D721Med (cell line): ENCODE measurements around the gene TAF6L.

ENCODE experiments used
- DNase-seq: peaks from one replicate; pipeline ENCODE4 v3.0.0; 2011; ENCODE audit warnings: low spot score; ENCODE audit not compliant: insufficient read length
- FAIRE-seq: peaks from 2 replicates; lab custom pipeline; 2011; peaks lifted over from hg19 to GRCh38; lab: Jason Lieb, UNC
- CTCF ChIP-seq: IDR thresholded peaks from 2 replicates; pipeline ENCODE4 v1.5.1; 2012; ENCODE audit warnings: mild to moderate bottlenecking, control low read depth; ENCODE audit not compliant: insufficient read depth; ENCODE audit errors: missing control alignments

The TAF6L gene

GRCh38 chr11:62770778-62771143 lies 435 bp upstream of the TAF6L start:
- DNase-seq (no peak), FAIRE-seq (no peak)
- TF ChIP-seq CTCF: no peak

- no peak for TF ChIP-seq CTCF
- DNase-seq (no peak), FAIRE-seq (no peak)
Observed at GRCh38 chr11:62774407-62774806, 3.2 kb downstream of the TAF6L start.

GRCh38 chr11:62775646-62776045 lies 4.5 kb downstream of the TAF6L start:
- no peak for FAIRE-seq
- no peak for DNase-seq
- TF ChIP-seq CTCF: no peak

- no peak for DNase-seq
- TF ChIP-seq CTCF: no peak
- FAIRE-seq: no peak
Observed at GRCh38 chr11:62777389-62777788, 6.2 kb downstream of the TAF6L start.

GRCh38 chr11:62778441-62778840 lies 7.2 kb downstream of the TAF6L start:
- no peak for DNase-seq
- no peak for FAIRE-seq
- no peak for TF ChIP-seq CTCF

GRCh38 chr11:62782753-62783152 lies 11.6 kb downstream of the TAF6L start:
- FAIRE-seq (no peak), DNase-seq (no peak)
- TF ChIP-seq CTCF: no peak

- DNase-seq (peak; percentile 78), FAIRE-seq (no peak)
- peak; percentile 83 for TF ChIP-seq CTCF
Observed at GRCh38 chr11:62786318-62787004, 15.3 kb downstream of the TAF6L start.
